WERI-Rb-1 (cell line): ENCODE data around the gene ATP8B2.

Experiments used
- DNase-seq: peaks from one replicate; pipeline ENCODE4 v3.0.0-alpha.2; 2020
- H3K27ac ChIP-seq: fragments of 250-450 bp; sonication (Bioruptor Pico); 2 replicates; pipeline ENCODE4 v1.5.1; 2020; ENCODE audit warnings: mild to moderate bottlenecking, moderate library complexity
- H3K27me3 ChIP-seq: fragments of 250-450 bp; sonication (Bioruptor Pico); 2 replicates; pipeline ENCODE4 v1.5.1; 2021; ENCODE audit warnings: mild to moderate bottlenecking, low read depth, moderate library complexity; ENCODE audit not compliant: insufficient read depth, severe bottlenecking
- H3K36me3 ChIP-seq: fragments of 250-450 bp; sonication (Bioruptor Pico); 2 replicates; pipeline ENCODE4 v1.5.1; 2020; ENCODE audit warnings: mild to moderate bottlenecking, moderate library complexity
- H3K4me3 ChIP-seq: 2 replicates; pipeline ENCODE4 v1.5.1; 2011; ENCODE audit warnings: low read depth, mild to moderate bottlenecking, control low read depth, low read length
- H3K9me3 ChIP-seq: fragments of 250-450 bp; sonication (Bioruptor Pico); 2 replicates; pipeline ENCODE4 v1.5.1; 2021; ENCODE audit warnings: mild to moderate bottlenecking, moderate library complexity; ENCODE audit not compliant: severe bottlenecking
- CTCF ChIP-seq: IDR thresholded peaks from 2 replicates; pipeline ENCODE4 v1.5.1; 2011; ENCODE audit warnings: low read depth, mild to moderate bottlenecking, control low read depth, inconsistent platforms, low read length

The ATP8B2 gene

GRCh38 chr1:154351363-154352068 is 26.2 kb downstream of the ATP8B2 start:
- DNase-seq, result no peak
- no peak for TF ChIP-seq CTCF
- Histone ChIP-seq H3K36me3 (peaks cover 28% of the 10 kb centered on the region), H3K4me3 (no peak overlapping the region), H3K27me3 (peaks cover 50% of the 10 kb centered on the region), H3K9me3 (no peaks in the 10 kb centered on the region), H3K27ac (no peak overlapping the region)

- Histone ChIP-seq H3K27me3 (peaks cover 57% of the 10 kb centered on the region), H3K36me3 (peaks cover 21% of the 10 kb centered on the region), H3K4me3 (peak overlapping the region; percentile 46), H3K9me3 (no peaks in the 10 kb centered on the region), H3K27ac (no peak overlapping the region)
- DNase-seq, result no peak
- no peak for TF ChIP-seq CTCF
Observed at GRCh38 chr1:154352245-154352580, 26.9 kb downstream of the ATP8B2 start.

- TF ChIP-seq CTCF, result peak; percentile 44
- H3K27me3 ChIP-seq, result peaks cover 62% of the 10 kb centered on the region
- peaks cover 18% of the 10 kb centered on the region for H3K36me3 ChIP-seq
- no peak overlapping the region for H3K27ac ChIP-seq
- H3K4me3 ChIP-seq, result peak overlapping the region; percentile 46
- peak; percentile 90 for DNase-seq
- H3K9me3 ChIP-seq, result no peaks in the 10 kb centered on the region
Observed at GRCh38 chr1:154352581-154353459, 27.5 kb downstream of the ATP8B2 start.

- peaks cover 69% of the 10 kb centered on the region for H3K27me3 ChIP-seq
- no peak for DNase-seq
- peaks cover 12% of the 10 kb centered on the region for H3K36me3 ChIP-seq
- H3K9me3 ChIP-seq, result no peaks in the 10 kb centered on the region
- peak; percentile 67 for TF ChIP-seq CTCF
- H3K4me3 ChIP-seq, result no peak overlapping the region
- H3K27ac ChIP-seq, result no peak overlapping the region
Observed at GRCh38 chr1:154353460-154353904, 28.2 kb downstream of the ATP8B2 start.

GRCh38 chr1:154353966-154354365 is 28.6 kb downstream of the ATP8B2 start:
- Histone ChIP-seq H3K27me3 (peaks cover 74% of the 10 kb centered on the region), H3K36me3 (peaks cover 7% of the 10 kb centered on the region), H3K27ac (no peak overlapping the region), H3K4me3 (no peak overlapping the region), H3K9me3 (no peaks in the 10 kb centered on the region)
- DNase-seq, result no peak
- no peak for TF ChIP-seq CTCF
